Lower leg skin (tissue), 4 donors: ENCODE results near the gene TMOD3. TPM values are rescaled to one million over a fixed set of nuclear protein-coding genes. Genes with fewer than 3 reads are reported as not detected.

Experiments
- DNase-seq, 2 donors: peaks; one replicate each; pipeline ENCODE4 v3.0.0-alpha.2; 2019; ENCODE audit warnings: low spot score in 2 of 2
- H3K4me3 ChIP-seq: fragments of 200-600 bp; sonication (generic); 2 replicates; pipeline ENCODE4 v1.5.1; 2017; ENCODE audit warnings: mild to moderate bottlenecking, low read depth; ENCODE audit not compliant: poor library complexity, severe bottlenecking
- POLR2A ChIP-seq, 2 donors: fragments of 450-650 bp; IDR thresholded peaks; one replicate each; pipeline ENCODE4 v1.6.1; 2016 to 2017; ENCODE audit warnings: antibody characterized with exemption in 2 of 2, mild to moderate bottlenecking in 1 of 2, moderate library complexity in 1 of 2
- WGBS, 2 donors: methylation state at CpG; one replicate each; pipeline ENCODE4 v1.1.5; 2018; 5-methylcytosine and 5-hydroxymethylcytosine counted together
- intact Hi-C: fragments of 100-400 bp; cut with DNase I; formaldehyde crosslinking; loops from one replicate; pipeline ENCODE4 v1.15.0; 2023; ENCODE audit warnings: low total_unique reads
- total RNA-seq, 4 donors: library from RNA; depleted of rRNA; stranded (reverse); fragments of >200 nt; gene quantifications; one replicate each; pipeline ENCODE4 v1.1.0, GENCODE V29; 2016
- TF ChIP-seq, protein P1 (sequence below), 3 donors: fragments of 450-650 bp; IDR thresholded peaks; one replicate each; pipeline ENCODE4 v1.5.1; 2016; ENCODE audit warnings: antibody characterized with exemption in 3 of 3, mild to moderate bottlenecking in 3 of 3, moderate library complexity in 2 of 3

The TMOD3 gene
- total RNA-seq, 4 donors from 2014 or later = 35.4 to 47.2 (median 38.6) TPM

DNA sequence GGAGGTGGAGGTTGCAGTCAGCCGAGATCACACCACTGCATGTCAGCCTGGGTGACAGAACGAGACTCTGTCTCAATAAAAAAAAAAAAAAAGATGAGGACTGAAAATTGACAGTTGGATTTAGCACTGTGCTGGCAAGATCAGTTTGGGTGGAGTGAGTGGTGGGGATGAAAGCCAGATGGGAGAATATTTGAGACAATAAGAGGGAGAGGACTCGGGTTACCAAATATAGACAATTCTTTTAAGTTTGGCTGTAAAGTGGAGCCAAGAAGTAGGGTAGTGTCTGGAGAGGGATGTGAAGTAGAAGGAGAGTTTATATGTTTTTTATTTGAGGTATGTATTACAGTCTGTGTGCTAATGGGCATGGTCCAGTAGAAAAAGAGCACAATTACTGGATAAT, 20.4 kb downstream of the TMOD3 start:
- 44 to 46% methylated on average over 3 of the region's 3 CpGs for WGBS, 2 donors
- no peak overlapping the region for H3K4me3 ChIP-seq
- intact Hi-C loops = no loop called here
- no peak for DNase-seq
- no peak for TF ChIP-seq POLR2A (IDR thresholded peaks at IDR 0.05)
- TF ChIP-seq, protein P1, sequence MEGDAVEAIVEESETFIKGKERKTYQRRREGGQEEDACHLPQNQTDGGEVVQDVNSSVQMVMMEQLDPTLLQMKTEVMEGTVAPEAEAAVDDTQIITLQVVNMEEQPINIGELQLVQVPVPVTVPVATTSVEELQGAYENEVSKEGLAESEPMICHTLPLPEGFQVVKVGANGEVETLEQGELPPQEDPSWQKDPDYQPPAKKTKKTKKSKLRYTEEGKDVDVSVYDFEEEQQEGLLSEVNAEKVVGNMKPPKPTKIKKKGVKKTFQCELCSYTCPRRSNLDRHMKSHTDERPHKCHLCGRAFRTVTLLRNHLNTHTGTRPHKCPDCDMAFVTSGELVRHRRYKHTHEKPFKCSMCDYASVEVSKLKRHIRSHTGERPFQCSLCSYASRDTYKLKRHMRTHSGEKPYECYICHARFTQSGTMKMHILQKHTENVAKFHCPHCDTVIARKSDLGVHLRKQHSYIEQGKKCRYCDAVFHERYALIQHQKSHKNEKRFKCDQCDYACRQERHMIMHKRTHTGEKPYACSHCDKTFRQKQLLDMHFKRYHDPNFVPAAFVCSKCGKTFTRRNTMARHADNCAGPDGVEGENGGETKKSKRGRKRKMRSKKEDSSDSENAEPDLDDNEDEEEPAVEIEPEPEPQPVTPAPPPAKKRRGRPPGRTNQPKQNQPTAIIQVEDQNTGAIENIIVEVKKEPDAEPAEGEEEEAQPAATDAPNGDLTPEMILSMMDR (IDR thresholded peaks at IDR 0.05) = no peak

DNA sequence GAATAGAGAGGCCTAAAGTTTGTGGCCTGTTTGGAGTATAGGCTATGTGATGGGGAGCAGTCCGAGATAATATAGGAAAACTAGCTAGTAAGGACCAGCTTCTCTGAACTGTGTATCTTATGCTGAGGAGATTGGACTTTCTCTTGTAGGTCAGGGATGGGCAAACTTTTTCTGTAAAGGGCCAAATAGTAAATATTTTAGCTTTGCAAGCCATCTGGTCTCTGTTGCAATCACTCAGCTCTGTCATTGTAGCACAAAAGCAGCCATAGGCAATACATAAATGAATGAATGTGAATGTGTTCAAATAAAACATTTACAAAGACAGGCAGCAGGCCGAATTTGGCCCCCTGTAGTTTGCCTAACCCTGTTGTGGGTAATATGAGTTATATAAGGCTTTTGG, 24.5 kb downstream of the TMOD3 start:
- intact Hi-C loops = no loop called here
- WGBS, 2 donors = 81 to 92% methylated on average over 2 of the region's 2 CpGs
- H3K4me3 ChIP-seq = no peak overlapping the region
- TF ChIP-seq, protein P1 (IDR thresholded peaks at IDR 0.05) = no peak
- DNase-seq = no peak

DNA sequence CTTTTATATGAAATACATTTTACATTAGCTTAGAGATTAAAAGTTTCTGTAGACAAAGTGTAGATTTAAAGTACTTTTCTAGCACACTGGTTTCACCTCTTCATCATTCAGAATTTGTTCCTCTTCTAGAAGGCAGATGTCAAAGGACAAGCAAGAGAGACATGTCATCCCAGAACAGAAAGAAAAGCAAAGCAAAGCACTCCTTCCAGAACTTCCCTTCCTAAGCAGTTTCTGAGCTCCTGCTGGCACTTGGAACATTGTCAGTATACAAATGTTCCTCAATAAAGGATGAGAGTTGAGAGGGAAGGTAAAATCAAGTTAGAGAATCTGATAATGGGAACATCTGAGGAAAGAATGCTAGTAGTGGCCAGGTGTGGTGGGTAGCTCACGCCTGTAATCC, 26.2 kb downstream of the TMOD3 start:
- intact Hi-C loops = no loop called here

DNA sequence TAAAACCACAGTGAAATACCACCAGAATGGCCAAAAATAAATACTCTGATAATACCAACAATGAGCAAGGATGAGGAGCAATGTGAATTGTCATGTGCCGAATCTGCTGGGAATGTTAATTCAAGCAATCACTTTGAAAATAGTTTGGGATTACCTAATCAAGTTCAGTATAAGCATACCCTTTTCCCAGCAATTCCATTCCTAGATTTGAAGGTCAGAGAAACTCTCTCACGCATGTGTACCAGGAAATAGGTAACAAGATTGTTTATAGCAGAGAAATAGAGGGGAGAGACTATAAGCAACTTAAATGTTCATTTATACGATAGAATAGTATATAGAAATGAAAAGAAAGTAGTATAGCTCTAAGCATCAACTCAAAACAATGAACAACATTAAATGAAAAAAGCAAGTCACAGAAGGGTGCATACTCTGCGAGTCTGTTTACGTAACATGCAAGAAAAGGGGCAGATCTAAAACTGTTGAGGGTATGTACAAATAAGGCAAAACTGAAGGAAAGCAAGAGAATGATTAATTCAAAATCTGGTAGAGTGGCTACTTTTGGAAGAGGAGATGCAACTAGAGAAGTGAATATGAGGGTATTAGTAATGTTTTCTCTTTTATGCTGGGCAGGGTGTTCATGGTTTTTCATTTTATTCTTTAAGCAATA, 27.4 kb downstream of the TMOD3 start:
- intact Hi-C loops = no loop called here
- DNase-seq = no peak
- 78 to 89% methylated on average over 5 of the region's 5 CpGs for WGBS, 2 donors
- H3K4me3 ChIP-seq = no peak overlapping the region
- TF ChIP-seq, protein P1 (IDR thresholded peaks at IDR 0.05) = no peak

More for the DNA sequence above, 26.2 kb downstream of the TMOD3 start:
- 83 to 93% methylated on average over 1 of the region's 1 CpG for WGBS, 2 donors
- H3K4me3 ChIP-seq = no peak overlapping the region
- DNase-seq = no peak
- TF ChIP-seq, protein P1 (IDR thresholded peaks at IDR 0.05) = no peak

DNA sequence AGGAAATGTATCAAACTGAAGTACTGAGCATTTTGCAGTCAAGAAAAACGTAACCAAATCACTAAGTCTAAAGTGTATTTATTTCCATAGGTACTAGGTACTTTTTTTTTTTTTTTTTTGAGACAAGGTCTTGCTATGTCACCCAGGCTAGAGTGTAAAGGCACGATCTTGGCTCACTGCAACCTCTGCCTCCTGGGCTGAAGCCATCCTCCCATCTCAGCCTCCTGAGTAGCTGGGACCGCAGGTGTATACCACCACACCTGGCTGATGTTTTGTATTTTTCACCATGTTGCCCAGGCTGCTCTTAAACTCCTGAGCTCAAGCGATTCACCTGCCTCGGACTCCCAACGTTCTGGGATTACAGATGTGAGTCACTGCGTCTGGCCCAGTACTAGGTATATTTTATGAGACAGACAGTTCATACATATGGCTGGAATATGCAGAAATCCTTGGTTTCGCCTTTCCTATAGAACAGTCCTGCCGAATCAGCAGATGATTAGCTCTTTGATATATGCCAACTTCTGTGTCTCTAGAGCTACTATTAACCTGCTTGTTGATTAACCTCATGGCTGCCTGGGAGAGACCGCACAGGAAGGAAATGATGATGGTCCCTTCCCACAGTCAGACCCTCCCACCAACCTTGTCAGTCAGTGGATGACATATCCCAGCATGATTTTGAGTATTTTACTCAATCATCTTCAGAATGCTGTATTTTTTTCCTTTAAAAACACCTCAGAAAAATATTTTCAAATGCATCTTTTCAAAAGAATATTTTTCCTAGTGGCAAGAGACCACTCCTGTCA, 32.3 kb downstream of the TMOD3 start:
- WGBS, 2 donors = 79 to 86% methylated on average over 10 of the region's 10 CpGs
- H3K4me3 ChIP-seq = no peak overlapping the region
- TF ChIP-seq, protein P1 (IDR thresholded peaks at IDR 0.05) = no peak
- intact Hi-C loops = no loop called here
- DNase-seq = no peak
